ENCODE measurements around the gene GRAP2. TPM values are rescaled to one million over a fixed set of nuclear protein-coding genes. Genes with fewer than 3 reads are reported as not detected.
"Not testable (repeated sequence)": the region's sequence is repeated elsewhere in the genome, so short reads cannot be mapped to it uniquely, and the experiment has no call there.

Gene GRAP2
- total and polyA plus RNA-seq, 2 of the 4 experiments (the other 2 are of a cell fraction): not detected

DNA sequence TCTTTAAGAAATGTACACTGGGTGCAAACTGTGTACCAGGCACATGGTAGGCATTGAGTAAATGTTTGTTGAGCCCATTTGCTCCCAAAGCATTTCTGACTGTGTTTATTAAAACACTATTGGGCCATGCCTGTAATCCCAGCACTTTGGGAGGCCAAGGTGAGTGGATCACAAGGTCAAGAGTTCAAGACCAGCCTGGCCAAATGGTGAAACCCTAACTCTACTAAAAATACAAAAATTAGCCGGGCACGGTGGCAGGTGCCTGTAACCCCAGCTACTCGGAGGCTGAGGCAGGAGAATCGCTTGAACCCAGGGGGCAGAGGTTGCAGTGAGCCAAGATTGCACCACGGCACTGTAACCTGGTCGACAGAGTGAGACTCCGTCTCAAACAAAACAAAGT, 92.0 kb downstream of the GRAP2 start:
- CTCF ChIA-PET; ATAC-seq (ENCODE audit: low read depth); H3K18ac ChIP-seq (ENCODE audit: low read depth, low read length); intact Hi-C loops (cut with micrococcal nuclease); H3K9ac ChIP-seq (ENCODE audit: low read depth, low read length); H4K20me1 ChIP-seq (ENCODE audit: insufficient read depth, low read length); H2BK15ac ChIP-seq (ENCODE audit: low read depth, low read length); H2BK5ac ChIP-seq (ENCODE audit: low read depth, low read length, poor library complexity, severe bottlenecking); H4K8ac ChIP-seq (ENCODE audit: low read depth in 2 of 2, low read length in 2 of 2); H3K4ac ChIP-seq (ENCODE audit: low read depth, low read length); H2BK20ac ChIP-seq (ENCODE audit: low read depth, low read length); dilution Hi-C loops (cut with HindIII; ENCODE audit: low sequenced_read_pairs, unreplicated experiment); H3K56ac ChIP-seq (ENCODE audit: extremely low read depth, insufficient read depth, low read length); H3K36me3 ChIP-seq (ENCODE audit: control insufficient read depth, insufficient read depth, low read length); H3K79me1 ChIP-seq (ENCODE audit: low read depth in 1 of 2, low read length in 2 of 2); H3K23ac ChIP-seq (ENCODE audit: low read depth, low read length); H3K9me1 ChIP-seq (ENCODE audit: insufficient read depth, low read length); BruUV-seq (replicated peaks); H4K5ac ChIP-seq (ENCODE audit: low read depth, low read length); H2AK9ac ChIP-seq (replicated peaks; ENCODE audit: low read depth, low read length, poor library complexity); H3K14ac ChIP-seq (replicated peaks; ENCODE audit: low read depth, low read length); DNase-seq; H2AK5ac ChIP-seq (ENCODE audit: low read depth, low read length); H3K27ac ChIP-seq (ENCODE audit: insufficient read depth, low read length); H3K4me3 ChIP-seq (ENCODE audit: insufficient read depth, low read depth, low read length); H3K4me1 ChIP-seq (ENCODE audit: control insufficient read depth, insufficient read depth, low read length); H4K91ac ChIP-seq (ENCODE audit: insufficient read depth, low read depth, low read length); POLR2A ChIA-PET (ENCODE audit: unreplicated experiment); H2AFZ ChIP-seq (replicated peaks; ENCODE audit: low read length, poor library complexity); H2BK120ac ChIP-seq (ENCODE audit: low read depth, low read length); H3K9me3 ChIP-seq (ENCODE audit: control insufficient read depth, insufficient read depth, low read length); H3K4me2 ChIP-seq (ENCODE audit: low read depth, low read length); in situ Hi-C loops (cut with MboI; ENCODE audit: low sequenced_read_pairs): not testable (repeated sequence)
- WGBS, 2 experiments (ENCODE audit: extremely low coverage in 2 of 2, insufficient read length in 1 of 2): 73% methylated on average over 3 of the region's 7 CpGs; no CpG with 5 or more reads in 1 of the 2 experiments
- peaks cover 71% of the 10 kb centered on the region for H3K27me3 ChIP-seq (ENCODE audit: control insufficient read depth, insufficient read depth, low read length)
